ENCODE measurements around the gene SPSB4.
"Not testable (repeated sequence)": the region's sequence is repeated elsewhere in the genome, so short reads cannot be mapped to it uniquely, and the experiment has no call there.

SPSB4 gene

GRCh38 chr3:141117982-141118381 lies 66.8 kb downstream of the SPSB4 start:
- not testable (repeated sequence) for DNase-seq

GRCh38 chr3:141122455-141123030 lies 71.4 kb downstream of the SPSB4 start:
- DNase-seq = no peak

GRCh38 chr3:141123677-141124410 lies 72.7 kb downstream of the SPSB4 start:
- DNase-seq = no peak

GRCh38 chr3:141124715-141125114 lies 73.6 kb downstream of the SPSB4 start:
- DNase-seq = no peak

GRCh38 chr3:141125351-141125750 lies 74.2 kb downstream of the SPSB4 start:
- no peak for DNase-seq

GRCh38 chr3:141126661-141127343 lies 75.7 kb downstream of the SPSB4 start:
- no peak for DNase-seq

GRCh38 chr3:141127344-141128125 lies 76.4 kb downstream of the SPSB4 start:
- DNase-seq = no peak

- DNase-seq = no peak
Measured at GRCh38 chr3:141128126-141128777, 77.1 kb downstream of the SPSB4 start.

GRCh38 chr3:141129049-141129448 lies 77.9 kb downstream of the SPSB4 start:
- no peak for DNase-seq

- no peak for DNase-seq
Measured at GRCh38 chr3:141129541-141130011, 78.4 kb downstream of the SPSB4 start.

- no peak for DNase-seq
Measured at GRCh38 chr3:141143517-141143916, 92.4 kb downstream of the SPSB4 start.

- DNase-seq = no peak
Measured at GRCh38 chr3:141146979-141147470, 95.9 kb downstream of the SPSB4 start.

- no peak for DNase-seq
Measured at GRCh38 chr3:141147657-141148056, 96.5 kb downstream of the SPSB4 start.

- no peak for DNase-seq
Measured at GRCh38 chr3:141148169-141148568, 97.0 kb downstream of the SPSB4 start.

- DNase-seq = no peak
Measured at GRCh38 chr3:141148770-141149169, 97.6 kb downstream of the SPSB4 start.

- no peak for DNase-seq
Measured at GRCh38 chr3:141150081-141150830, 99.1 kb downstream of the SPSB4 start.

- DNase-seq = no peak
Measured at GRCh38 chr3:141150931-141151330, 99.8 kb downstream of the SPSB4 start.

- no peak for DNase-seq
Measured at GRCh38 chr3:141151439-141151838, 100.3 kb downstream of the SPSB4 start.

GRCh38 chr3:141152130-141152529 lies 101.0 kb downstream of the SPSB4 start:
- no peak for DNase-seq

GRCh38 chr3:141152801-141153678 lies 101.9 kb downstream of the SPSB4 start:
- no peak for DNase-seq

- DNase-seq = no peak
Measured at GRCh38 chr3:141153679-141153966, 102.5 kb downstream of the SPSB4 start.
